ENCODE measurements around the gene LRRC8C. TPM values are rescaled to one million over a fixed set of nuclear protein-coding genes. Genes with fewer than 3 reads are reported as not detected.

Gene LRRC8C
- total and polyA plus RNA-seq, 2 experiments from 2014 or later = 0.89 to 3.9 TPM

DNA sequence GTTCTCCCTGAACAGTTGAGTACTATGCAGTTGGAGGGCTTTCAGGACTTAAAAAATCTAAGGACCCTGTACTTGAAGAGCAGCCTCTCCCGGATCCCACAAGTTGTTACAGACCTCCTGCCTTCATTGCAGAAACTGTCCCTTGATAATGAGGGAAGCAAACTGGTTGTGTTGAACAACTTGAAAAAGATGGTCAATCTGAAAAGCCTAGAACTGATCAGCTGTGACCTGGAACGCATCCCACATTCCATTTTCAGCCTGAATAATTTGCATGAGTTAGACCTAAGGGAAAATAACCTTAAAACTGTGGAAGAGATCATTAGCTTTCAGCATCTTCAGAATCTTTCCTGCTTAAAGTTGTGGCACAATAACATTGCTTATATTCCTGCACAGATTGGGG, 48.7 kb upstream of the LRRC8C start:
- Histone ChIP-seq H3K27me3 (ENCODE audit: insufficient read depth) (no peaks in the 10 kb centered on the region), H3K4me1 (ENCODE audit: insufficient read depth) (peaks cover 11% of the 10 kb centered on the region; the same call in 1 of the 2 replicates), H3K9me2 (ENCODE audit: insufficient read depth) (no peaks in the 10 kb centered on the region), H3K79me2 (replicated peaks; ENCODE audit: insufficient read depth) (peaks cover 25% of the 10 kb centered on the region), H4K20me1 (replicated peaks; ENCODE audit: insufficient read depth) (peaks cover 17% of the 10 kb centered on the region), H3F3A (replicated peaks; ENCODE audit: low read depth) (no peaks in the 10 kb centered on the region), H2AFZ (no peak overlapping the region), H3K36me3 (ENCODE audit: insufficient read depth) (peaks cover 19% of the 10 kb centered on the region; the same call in 1 of the 2 replicates), H3K27ac (ENCODE audit: low read depth) (no peak overlapping the region), H3K4me3 (no peak overlapping the region), H3K4me2 (no peak overlapping the region)
- no peak overlapping the region for H3K27ac Mint-ChIP-seq
- H3K4me1 Mint-ChIP-seq = peaks cover 27% of the 10 kb centered on the region
- DNase-seq (ENCODE audit: low spot score) (no peak), ATAC-seq (no peak)
- peaks cover 24% of the 10 kb centered on the region for H3K36me3 Mint-ChIP-seq (ENCODE audit: low read depth)
- no peak overlapping the region for H3K4me3 Mint-ChIP-seq
- no peaks in the 10 kb centered on the region for H3K27me3 Mint-ChIP-seq (ENCODE audit: insufficient read depth, low read depth, poor library complexity)
- TF ChIP-seq STAT1 (IDR thresholded peaks at IDR 0.05; ENCODE audit: unreplicated experiment) = no peak
- TF ChIP-seq, protein P1, sequence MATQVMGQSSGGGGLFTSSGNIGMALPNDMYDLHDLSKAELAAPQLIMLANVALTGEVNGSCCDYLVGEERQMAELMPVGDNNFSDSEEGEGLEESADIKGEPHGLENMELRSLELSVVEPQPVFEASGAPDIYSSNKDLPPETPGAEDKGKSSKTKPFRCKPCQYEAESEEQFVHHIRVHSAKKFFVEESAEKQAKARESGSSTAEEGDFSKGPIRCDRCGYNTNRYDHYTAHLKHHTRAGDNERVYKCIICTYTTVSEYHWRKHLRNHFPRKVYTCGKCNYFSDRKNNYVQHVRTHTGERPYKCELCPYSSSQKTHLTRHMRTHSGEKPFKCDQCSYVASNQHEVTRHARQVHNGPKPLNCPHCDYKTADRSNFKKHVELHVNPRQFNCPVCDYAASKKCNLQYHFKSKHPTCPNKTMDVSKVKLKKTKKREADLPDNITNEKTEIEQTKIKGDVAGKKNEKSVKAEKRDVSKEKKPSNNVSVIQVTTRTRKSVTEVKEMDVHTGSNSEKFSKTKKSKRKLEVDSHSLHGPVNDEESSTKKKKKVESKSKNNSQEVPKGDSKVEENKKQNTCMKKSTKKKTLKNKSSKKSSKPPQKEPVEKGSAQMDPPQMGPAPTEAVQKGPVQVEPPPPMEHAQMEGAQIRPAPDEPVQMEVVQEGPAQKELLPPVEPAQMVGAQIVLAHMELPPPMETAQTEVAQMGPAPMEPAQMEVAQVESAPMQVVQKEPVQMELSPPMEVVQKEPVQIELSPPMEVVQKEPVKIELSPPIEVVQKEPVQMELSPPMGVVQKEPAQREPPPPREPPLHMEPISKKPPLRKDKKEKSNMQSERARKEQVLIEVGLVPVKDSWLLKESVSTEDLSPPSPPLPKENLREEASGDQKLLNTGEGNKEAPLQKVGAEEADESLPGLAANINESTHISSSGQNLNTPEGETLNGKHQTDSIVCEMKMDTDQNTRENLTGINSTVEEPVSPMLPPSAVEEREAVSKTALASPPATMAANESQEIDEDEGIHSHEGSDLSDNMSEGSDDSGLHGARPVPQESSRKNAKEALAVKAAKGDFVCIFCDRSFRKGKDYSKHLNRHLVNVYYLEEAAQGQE (IDR thresholded peaks at IDR 0.05; ENCODE audit: unreplicated experiment) = no peak
- H3K9me3 Mint-ChIP-seq = no peaks in the 10 kb centered on the region

DNA sequence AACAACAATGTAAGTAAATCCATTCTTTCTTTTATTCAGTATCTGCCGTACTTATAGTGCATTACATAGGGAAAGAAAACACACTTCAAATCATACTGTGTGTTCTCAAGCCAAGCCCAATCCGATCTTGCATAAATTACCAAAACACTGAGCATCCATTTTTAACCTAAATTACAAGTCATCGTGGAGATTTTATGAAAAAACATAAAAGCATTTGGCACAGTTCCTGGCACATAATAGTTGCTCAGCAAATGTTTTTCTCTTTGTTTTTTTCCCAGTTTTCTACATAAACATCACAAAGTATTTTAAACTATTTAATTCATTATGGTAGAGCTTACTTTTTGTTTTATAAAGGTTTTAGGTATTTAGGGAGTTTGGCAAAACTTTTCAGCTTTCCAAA, 48.1 kb upstream of the LRRC8C start:
- no peaks in the 10 kb centered on the region for H3K9me2 ChIP-seq (ENCODE audit: insufficient read depth)
- ATAC-seq = no peak
- DNase-seq (ENCODE audit: low spot score) = no peak
- Mint-ChIP-seq H3K4me3 (no peak overlapping the region), H3K9me3 (no peaks in the 10 kb centered on the region), H3K36me3 (ENCODE audit: low read depth) (peaks cover 23% of the 10 kb centered on the region), H3K4me1 (peaks cover 31% of the 10 kb centered on the region), H3K27me3 (ENCODE audit: insufficient read depth, low read depth, poor library complexity) (no peaks in the 10 kb centered on the region), H3K27ac (no peak overlapping the region)
- peaks cover 30% of the 10 kb centered on the region for H3K79me2 ChIP-seq (replicated peaks; ENCODE audit: insufficient read depth)
- peaks cover 16% of the 10 kb centered on the region; the same call in 1 of the 2 replicates for H3K4me1 ChIP-seq (ENCODE audit: insufficient read depth)
- no peak overlapping the region for H3K27ac ChIP-seq (ENCODE audit: low read depth)
- no peaks in the 10 kb centered on the region for H3F3A ChIP-seq (replicated peaks; ENCODE audit: low read depth)
- H3K4me2 ChIP-seq = no peak overlapping the region
- peaks cover 17% of the 10 kb centered on the region; the same call in 1 of the 2 replicates for H4K20me1 ChIP-seq (replicated peaks; ENCODE audit: insufficient read depth)
- H3K27me3 ChIP-seq (ENCODE audit: insufficient read depth) = no peaks in the 10 kb centered on the region
- TF ChIP-seq CREB1 (CRISPR knock-in tag; IDR thresholded peaks at IDR 0.05; ENCODE audit: low read depth) = no peak
- no peak for TF ChIP-seq ZNF114 (CRISPR knock-in tag; IDR thresholded peaks at IDR 0.05)
- no peak for TF ChIP-seq JUNB (IDR thresholded peaks at IDR 0.05; ENCODE audit: unreplicated experiment)
- no peak for TF ChIP-seq NANOG (IDR thresholded peaks at IDR 0.05; ENCODE audit: borderline replicate concordance)
- no peak for TF ChIP-seq CTCF (conservative IDR thresholded peaks at IDR 0.05; ENCODE audit: low read depth in 2 of 2)
- TF ChIP-seq, protein P1 (IDR thresholded peaks at IDR 0.05; ENCODE audit: unreplicated experiment) = no peak
- TF ChIP-seq EZH2 (IDR thresholded peaks at IDR 0.05; ENCODE audit: low read depth, unreplicated experiment) = no peak
- no peak for TF ChIP-seq STAT1 (IDR thresholded peaks at IDR 0.05; ENCODE audit: unreplicated experiment)
- TF ChIP-seq, protein P2, sequence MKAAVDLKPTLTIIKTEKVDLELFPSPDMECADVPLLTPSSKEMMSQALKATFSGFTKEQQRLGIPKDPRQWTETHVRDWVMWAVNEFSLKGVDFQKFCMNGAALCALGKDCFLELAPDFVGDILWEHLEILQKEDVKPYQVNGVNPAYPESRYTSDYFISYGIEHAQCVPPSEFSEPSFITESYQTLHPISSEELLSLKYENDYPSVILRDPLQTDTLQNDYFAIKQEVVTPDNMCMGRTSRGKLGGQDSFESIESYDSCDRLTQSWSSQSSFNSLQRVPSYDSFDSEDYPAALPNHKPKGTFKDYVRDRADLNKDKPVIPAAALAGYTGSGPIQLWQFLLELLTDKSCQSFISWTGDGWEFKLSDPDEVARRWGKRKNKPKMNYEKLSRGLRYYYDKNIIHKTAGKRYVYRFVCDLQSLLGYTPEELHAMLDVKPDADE (IDR thresholded peaks at IDR 0.05) = no peak
- TF ChIP-seq EZH2phosphoT487 (IDR thresholded peaks at IDR 0.05; ENCODE audit: unreplicated experiment) = no peak
- peaks cover 19% of the 10 kb centered on the region; the same call in 1 of the 2 replicates for H3K36me3 ChIP-seq (ENCODE audit: insufficient read depth)
- no peak overlapping the region for H2AFZ ChIP-seq
- H3K4me3 ChIP-seq = no peak overlapping the region

All from GM23338 (cell line).